SK-N-DZ (cell line): Measurements from ENCODE around the gene UXS1.

Experiments used
- DNase-seq: peaks from one replicate; pipeline ENCODE4 v3.0.0-alpha.2; 2015; ENCODE audit warnings: low spot score

UXS1 gene

DNA sequence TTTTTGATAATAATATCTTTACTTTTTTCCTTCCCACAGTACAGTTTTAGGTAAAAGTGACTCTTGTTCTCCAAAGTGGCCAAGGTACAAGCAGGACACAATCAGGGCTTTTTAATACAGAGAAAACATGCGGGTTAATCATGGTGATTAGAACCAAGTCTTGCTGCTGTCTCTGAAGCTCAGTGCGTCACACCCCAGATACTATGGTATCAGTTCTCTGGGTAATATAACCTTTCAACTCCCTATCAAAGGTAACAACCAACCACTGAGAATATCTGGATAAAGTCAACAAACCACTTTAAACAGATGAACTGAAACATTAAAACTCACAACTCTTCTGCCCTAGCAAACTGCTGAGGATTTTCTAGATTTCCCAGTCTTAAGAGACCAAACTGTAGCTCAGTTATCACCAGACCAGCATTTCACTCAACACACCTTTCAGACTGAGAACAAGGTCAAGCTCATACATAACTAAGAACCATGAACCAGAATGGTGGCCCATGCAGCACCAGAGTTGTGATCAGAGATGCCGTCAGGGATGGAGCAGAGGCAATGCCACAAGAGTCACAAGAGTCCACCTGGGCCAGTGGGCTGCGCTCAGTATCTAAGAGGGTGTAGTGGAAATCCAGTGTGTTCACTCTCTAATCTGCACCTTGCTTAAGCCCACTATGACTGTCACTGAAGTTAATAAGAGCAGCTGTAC, 103.0 kb downstream of the UXS1 start:
- no peak for DNase-seq

DNA sequence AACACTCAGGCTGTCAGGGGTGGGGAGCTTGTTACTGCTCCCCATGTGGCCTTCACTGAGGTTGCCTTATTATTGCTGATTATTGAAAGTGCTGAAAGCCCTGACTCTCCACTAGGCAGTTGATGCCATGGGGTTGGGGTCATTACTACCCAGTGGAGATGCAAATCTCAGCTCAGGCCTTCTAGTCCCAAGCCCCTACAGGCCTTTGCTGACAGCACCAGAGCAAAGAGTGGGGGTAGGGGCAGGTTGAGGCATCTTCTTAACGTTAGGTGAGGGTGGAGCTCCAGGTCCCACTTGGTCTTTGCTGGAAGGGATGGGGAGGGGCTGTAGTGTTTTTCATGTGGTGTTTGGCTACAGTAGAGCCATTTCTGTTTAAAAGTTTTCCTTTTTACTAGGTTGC, 104.5 kb downstream of the UXS1 start:
- DNase-seq, result no peak

DNA sequence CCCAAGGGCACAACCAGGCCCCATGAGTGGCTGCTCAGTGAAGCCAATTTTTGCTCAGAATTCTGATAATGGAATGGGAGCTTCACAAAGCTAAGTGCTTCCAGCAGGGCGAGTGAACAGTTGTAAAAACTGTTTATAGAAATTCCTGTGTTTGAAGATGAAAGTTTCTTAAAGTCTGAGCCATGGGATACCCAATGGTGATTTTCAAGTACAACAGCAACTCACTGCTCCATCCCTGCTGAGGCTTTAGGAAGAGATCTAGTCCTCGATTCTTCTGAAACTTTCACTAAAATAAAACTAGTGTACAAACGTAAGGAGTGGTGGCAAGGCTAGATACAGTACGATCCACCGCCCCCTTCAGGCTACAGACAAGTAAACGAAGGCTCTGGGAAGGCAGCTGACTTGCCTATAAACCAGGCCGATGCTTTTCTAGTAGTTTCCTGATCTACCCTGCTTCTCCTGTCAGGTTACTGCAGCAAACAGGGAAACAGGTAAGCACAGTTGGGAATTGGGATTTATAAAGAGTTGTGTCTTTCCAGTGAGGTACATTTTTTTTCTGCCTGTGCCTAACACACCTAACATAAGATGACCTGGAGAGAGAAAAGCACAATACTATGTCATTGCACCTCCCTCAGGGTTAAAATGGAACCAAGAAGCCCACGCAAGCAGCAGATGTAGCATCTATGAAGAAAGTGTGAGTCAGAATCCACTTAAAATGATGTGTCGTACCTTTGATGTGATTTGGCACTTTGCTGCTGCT, 108.7 kb downstream of the UXS1 start:
- DNase-seq, result no peak

DNA sequence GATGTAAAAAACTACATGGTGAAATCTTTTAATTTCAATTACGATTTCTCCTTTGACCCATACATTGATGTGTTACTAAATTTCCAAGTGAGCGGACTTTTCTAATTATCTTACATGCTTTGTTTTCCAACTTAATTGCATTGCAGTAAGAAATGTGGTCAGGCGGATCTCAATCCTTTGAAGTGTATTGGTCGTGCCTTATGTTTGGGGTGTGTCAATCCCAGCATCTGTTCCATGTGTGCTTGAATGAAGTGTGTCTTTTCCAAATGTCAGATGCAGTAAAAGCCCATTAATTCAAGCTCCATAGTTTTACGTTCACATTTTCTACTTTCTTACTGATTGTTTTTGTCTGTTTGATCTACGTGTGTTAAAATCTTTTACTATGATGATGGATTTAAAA, 113.1 kb downstream of the UXS1 start:
- DNase-seq, result no peak

DNA sequence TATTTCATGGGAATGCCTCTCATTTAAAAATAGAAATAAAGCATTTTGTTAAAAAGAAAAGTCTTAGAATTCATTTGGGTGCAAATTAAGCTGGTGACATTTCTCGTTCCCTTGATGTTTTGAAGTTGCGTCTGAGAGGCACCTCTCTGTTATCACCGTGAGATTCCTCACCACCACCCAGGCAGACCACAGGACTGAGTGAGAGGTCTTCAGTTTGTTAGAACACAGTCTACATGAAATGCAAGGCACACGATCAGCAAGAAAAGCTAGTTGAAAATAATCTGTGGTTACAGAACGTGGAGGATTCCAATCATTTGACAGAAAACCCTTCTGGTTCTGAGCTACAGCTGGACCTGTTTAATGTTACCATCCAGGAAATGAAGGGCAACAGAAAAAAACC, 116.0 kb downstream of the UXS1 start:
- no peak for DNase-seq

DNA sequence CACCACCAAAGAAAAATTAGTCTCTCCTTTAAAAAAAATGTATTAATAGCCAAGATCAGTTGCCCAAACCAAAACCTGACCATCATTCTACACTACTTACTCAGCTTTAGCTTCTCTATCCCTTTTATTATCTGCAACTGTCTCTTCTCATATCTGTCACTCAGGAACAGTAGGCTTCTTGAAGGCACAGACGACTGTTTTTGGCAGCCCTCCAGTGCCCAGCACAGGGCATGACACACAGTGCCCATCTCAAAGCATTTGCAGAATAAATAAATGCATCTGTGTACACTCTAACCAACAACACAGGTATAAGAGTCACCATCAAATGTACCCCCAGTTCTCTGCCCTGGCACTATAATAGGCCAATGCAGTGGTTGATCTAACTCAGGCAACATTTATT, 117.2 kb downstream of the UXS1 start:
- no peak for DNase-seq

DNA sequence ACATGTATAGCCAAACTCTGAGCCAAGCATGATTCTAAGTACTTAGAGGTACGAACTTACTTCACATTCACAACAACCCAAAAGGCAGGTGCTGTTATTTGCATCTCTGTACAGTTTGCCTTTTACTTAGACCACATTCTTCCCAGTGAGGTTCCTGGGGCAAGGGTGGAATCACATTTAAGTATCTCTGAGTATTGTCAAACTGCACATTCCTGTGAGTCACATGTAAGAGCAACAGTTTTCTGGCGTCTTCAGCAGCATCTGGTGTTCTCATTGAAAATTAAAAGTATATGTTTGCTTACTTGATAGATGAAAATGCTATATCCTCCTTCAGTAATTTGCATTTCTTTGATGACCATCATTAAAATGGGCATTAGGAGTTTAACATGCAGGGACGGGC, 119.1 kb downstream of the UXS1 start:
- DNase-seq, result no peak

DNA sequence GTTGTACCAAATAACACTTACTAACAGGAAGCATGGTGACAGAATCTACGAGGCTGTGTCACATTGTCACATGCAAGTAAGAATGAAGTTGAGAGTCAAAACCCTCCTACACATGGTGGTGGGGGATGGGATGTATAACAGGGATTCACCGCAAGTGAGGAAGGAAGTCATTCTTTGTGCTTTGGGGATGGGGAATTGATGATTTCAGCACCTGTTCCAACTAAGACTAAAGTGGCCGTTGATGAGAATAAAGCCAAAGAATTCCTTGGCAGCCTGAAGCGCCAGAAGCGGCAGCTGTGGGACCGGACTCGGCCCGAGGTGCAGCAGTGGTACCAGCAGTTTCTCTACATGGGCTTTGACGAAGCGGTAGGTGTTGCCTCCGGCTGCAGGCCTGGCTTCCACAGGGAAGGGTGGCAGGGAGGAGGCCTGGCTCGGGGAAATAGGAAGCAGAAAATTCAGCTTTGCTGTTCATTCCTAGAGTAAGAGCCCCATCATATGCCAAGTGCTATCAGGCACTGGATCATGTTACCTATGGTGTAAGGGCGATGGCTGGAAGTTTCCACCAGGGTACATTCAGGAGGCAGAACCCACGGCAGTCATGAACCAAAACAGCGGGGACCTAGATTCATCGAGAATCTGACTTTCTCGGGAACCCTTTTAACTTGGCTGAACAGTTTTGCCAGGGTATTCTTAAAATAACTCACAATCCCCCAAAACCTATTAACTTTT, 120.3 kb downstream of the UXS1 start:
- no peak for DNase-seq

DNA sequence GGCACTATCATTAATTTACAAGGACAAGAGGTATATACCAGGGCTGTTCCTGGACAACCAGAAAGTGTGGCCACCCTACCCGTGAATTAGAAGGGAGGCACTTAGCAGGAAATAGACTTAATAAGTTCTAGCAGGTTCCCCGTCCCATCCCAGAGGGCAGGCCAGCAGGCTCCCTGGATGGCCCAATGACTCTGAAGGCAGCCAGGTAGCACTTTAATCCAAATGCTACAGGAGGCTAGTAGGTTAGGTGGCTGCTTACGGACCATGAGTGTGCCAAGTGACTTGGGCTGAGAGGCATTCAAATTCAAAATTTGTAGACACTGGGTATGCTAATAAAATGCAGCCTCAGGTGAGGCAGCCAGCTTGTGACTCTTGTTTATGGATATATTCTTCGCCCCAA, 123.9 kb downstream of the UXS1 start:
- no peak for DNase-seq

DNA sequence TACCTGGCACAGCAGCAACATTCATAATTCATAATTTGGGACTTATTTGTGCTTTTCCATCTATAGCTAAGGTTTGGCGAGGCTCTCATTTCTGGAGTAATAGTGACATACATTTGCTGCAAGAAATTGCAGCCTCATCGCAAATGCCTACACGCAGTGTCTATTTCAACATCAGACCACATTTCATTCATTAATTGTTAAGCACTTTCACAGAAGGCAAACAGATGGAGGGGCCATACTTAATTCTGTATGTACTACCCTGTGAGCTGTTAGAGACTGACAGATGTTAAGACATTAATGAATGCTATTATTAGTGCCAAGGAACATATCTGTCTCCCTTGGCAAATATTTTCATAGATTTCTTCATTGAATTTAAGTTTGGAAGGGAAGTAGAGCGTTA, 125.7 kb downstream of the UXS1 start:
- no peak for DNase-seq

DNA sequence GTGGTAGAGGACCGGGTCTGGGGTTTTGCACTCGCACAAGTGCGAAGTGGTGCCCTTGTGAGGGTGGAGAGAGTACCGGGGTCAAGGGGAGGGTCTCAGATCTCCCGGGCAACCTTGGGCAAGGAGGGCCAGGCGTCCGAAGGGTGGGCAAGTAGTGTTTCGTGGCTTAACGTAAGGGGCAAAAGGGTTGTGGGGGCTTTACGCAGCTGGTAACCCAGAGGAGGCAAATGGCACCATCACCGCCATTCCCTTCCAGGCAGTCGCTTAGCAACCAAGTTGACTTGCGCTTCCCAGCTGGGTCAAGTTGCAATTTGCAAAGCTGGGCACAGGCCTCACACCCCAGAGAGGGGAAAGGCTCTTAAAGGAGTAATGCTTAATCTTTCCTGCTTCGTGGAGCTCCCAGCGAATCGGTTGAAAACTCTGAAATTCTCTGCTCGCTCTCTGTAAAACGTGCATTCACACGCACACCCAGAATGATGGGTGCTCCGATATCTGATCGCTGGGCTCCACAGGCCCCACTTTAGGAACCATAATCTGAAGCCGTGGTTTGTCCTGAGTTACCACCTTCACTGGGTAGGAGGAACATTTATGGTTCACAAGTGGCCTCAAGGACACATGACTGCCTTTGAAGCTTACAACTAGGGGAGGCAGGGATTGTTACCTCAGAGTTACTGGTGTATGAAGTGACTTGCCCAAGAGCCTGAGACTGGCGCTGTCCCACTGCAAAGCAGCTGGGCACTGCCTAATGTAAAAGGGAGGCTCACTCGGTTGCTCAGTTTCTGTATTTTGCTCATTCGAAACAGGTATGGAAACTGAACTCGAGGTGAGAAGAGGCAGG, 127.9 kb downstream of the UXS1 start:
- no peak for DNase-seq

DNA sequence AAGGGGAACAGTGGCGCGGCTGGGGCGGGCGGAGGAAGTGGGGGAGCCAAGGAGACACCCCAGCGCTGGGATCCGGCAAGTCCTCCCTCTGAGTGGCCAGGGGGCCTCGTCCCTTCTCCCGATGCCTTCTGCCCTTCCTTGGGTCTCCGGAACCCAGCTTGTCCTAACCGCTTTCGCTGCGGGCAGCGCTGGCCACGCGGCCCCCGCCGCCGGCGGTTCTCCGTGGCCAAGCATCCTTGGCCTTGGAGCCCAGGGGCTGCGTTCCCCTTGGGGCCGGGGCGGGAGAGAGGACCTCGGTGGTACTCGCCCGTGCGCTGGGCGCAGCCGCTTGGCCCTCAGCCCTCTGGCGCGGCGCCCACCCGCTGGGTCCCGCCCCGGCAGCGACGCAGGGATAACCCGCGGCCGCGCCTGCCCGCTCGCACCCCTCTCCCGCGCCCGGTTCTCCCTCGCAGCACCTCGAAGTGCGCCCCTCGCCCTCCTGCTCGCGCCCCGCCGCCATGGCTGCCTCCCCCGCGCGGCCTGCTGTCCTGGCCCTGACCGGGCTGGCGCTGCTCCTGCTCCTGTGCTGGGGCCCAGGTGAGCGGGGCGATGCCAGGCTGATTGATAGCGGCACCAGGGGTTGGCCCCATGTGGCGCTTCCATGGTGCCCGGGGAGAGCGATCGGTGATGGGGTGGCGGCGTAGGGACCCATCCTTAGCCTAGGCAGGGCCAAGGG, 128.7 kb downstream of the UXS1 start:
- no peak for DNase-seq

DNA sequence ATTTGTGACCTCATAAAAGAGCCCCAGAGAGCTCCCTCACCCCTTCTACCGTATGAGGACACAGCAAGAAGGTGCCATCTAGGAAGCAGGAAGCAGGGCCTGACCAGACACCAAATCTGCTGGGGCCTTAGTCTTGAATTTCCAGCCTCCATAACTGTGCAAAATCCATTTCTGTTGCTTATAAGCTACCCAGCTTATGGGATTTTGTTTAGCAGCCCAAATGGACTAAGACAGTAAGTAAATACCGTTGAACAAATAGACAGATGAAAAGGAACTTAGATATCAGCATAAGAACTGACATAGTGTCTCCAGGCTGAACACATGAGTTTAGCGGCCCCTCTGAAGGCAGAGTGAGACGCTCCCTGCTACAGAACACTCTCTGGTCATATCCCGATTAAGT, 130.9 kb downstream of the UXS1 start:
- DNase-seq, result no peak

DNA sequence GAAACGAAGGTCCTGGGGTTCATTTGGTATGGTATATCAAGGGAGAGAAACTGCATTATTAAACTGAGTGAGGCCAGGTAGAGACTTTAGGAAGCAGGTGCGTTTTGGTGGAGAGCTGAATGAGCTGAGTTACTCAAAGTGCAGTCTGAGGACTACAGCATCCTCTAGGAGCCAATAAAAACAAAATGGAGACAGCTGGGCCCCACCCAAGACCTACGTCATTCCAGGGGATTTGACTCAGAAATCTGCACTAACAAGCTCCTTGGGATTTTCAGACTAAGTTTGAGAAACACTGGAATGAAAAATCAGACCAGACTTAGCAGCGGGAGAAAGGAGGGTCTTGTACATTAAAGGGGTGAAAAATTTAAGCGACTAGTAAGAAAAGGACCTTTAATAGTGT, 131.5 kb downstream of the UXS1 start:
- no peak for DNase-seq

DNA sequence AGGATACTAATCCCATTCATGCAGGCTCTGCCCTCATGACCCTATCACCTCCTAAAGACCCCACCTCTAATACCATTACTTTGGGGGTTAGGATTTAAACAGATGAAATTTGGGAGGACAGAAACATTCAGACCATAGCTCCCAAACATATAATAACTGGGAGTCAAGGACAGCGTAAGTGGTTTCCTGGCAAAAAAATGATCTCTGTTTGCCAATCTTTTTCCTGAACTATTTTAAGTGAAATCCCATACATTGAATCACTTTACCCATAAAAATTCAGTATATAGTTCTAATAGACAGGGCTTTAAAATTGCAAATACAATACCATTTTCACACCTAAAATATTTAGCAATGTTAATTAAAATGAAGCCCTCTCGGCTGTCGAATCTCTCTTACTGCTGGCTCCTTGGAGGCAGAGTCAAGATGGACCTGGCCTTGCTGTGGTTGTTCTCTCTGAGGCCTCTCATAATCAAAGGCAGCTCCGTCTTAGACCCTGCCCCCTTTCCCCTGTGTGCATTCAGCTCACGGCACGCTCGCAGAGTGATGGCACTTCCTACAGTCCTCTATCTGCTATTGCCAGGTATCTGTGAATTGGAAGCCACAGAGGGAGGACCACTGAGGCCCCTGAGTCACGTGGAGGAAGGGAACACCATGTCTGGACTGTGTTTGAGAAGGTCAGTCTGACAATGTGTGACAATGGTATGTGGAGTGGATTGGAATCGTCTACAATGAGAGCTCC, 132.3 kb downstream of the UXS1 start:
- no peak for DNase-seq

DNA sequence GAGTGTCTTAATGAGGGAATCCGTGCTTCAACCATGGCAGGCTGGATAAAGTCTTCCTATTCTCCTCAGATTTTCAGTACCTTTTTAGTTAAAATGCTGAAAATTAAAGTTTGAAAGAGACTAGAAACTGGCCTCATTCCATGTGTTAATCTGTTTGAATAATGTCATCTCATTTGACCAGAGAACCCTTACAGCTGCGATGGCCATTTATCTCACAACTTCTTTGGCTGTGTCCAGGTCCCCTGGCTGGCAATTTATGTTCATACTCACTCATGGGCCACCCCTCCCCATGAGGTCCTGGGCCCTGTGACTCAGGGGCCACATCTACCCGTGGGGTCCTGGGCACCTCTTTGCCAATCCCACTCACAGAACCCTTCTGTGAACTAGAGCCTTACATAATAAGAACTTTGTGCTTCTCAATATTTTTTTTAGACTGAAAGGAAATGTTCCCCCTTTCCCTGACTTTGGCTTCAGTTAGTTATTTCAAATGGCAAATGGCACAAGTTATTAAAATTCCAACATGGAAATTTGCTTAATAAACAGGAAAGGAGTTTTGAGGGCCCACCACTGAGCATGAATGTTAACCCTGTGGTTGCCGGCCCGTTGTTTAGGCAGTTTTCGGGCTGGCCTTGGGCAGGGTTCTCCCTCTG, 134.6 kb downstream of the UXS1 start:
- DNase-seq, result no peak

DNA sequence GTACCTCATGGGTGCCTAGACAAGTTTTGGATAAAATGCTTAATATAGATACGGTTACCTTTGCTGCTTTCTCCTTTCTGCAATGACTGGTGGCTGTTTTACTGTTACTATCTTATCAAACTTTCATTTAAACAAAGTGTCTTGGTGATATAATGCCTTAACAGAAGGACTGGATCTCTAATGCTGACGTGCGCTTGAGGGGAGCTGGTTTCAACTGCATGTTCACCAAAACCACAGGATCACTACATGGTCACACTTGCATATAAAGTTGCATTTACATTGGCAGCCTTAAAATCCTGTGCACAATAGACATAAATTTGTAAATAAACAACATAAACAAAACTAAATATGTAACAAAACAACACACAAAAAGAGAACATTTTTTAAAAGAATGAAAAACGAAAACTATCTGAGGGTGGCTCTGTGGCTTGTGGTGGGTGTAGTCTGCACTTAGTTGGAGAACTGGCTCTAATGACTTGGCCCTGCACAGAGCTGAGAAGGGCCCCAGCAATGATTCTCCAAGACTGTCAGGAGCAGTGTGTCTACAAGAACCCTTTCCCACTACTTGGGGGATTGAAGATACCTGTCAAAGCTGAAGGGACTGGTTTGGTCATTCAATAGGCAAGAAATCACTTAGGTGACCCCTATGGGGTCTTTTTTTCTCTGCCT, 135.5 kb downstream of the UXS1 start:
- no peak for DNase-seq

DNA sequence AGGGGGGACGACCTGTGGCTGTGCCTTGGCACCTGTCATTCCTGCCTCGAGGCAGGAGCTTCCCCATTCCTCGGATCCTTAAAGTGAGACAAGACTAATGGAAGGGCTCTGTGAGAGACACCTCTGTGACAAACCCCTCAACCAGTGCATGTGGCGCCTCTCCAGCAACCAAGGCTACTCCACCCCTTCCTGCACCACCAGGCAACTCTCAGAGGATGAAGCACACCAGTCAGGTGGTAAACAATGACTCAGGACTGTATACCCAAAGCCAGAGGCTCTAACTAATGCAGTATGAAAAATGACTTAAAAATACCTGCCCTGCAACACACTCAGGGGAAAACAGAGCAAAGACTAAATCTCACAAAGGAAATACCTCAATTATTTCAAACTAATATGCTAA, 136.9 kb downstream of the UXS1 start:
- no peak for DNase-seq

DNA sequence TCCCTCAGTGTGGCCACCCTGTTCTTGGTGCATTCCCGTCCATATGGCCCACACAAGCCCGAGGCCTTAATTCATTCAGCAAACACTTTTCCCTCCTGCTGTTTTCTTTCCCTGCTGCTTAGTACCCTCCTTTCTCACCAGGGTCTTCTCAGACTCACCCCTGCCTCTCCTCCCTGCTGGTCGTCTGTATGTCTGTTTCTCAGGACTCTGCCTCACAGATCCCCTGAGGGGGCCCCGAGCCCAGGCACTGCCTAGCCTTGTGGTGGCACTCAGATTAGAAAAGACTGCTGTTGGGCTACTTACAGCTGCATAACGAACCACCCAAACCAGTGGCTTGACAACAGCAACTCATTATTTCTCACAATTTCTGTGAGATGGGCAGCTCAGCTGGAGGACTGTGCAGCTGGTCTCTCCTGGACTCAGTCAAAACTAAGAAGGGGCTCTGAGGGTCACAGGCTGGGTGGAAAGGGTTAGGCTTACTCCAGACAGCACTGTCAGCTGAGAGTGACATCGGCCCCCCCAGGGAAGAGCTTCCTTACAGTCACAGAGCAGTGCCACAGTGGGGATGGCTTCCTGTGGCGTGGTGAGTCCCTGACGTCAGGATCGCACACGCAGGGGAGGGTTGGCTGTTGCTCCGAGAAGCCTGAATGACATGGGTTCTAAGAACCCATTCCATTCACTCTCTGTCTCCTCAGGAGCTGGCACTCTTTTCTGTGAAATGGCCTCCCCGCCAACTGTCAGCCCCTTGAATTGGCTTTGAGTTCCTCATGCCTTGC, 139.0 kb downstream of the UXS1 start:
- DNase-seq, result no peak
